Transverse colon (tissue), 4 donors: ENCODE data around the gene THAP9. TPM values are rescaled to one million over a fixed set of nuclear protein-coding genes. Genes with fewer than 3 reads are reported as not detected.
A peak's percentile ranks its signal among the peaks of the same experiment; 100 is the strongest.

Experiments used
- DNase-seq: peaks from one replicate; pipeline ENCODE4 v3.0.0-alpha.2; 2019
- H3K27ac ChIP-seq, 4 donors: fragments of 200-600 bp; sonication (generic); 2 replicates each; pipeline ENCODE4 v1.5.1; 2016 to 2018; ENCODE audit warnings: inconsistent platforms in 4 of 4
- H3K27me3 ChIP-seq: fragments of 200-600 bp; sonication (generic); 2 replicates; pipeline ENCODE4 v1.5.1; 2017; ENCODE audit warnings: inconsistent platforms
- H3K36me3 ChIP-seq, 4 donors: fragments of 200-600 bp; sonication (generic); 2 replicates each; pipeline ENCODE4 v1.5.1; 2017 to 2019; ENCODE audit warnings: inconsistent platforms in 4 of 4
- H3K4me1 ChIP-seq, 4 donors: fragments of 200-600 bp; sonication (generic); 2 replicates each; pipeline ENCODE4 v1.5.1; 2017 to 2020; ENCODE audit warnings: inconsistent platforms in 4 of 4
- H3K4me3 ChIP-seq, 4 donors: fragments of 200-600 bp; sonication (generic); 1 replicate in 1 of 4; 2 replicates in 3 of 4; pipeline versions ENCODE4 v1.5.1 to v1.6.1; 2017 to 2019; ENCODE audit warnings: inconsistent platforms in 4 of 4
- H3K9me3 ChIP-seq, 2 donors: fragments of 200-600 bp; sonication (generic); 2 replicates each; pipeline ENCODE4 v1.5.1; 2017 to 2019; ENCODE audit warnings: inconsistent platforms in 2 of 2
- CTCF ChIP-seq, 5 experiments: fragments of 200-600 bp in 3 of 5; fragments of 450-650 bp in 2 of 5; sonication (generic) in 3 of 5; IDR thresholded peaks; 1 replicate in 2 of 5; 2 replicates in 3 of 5; pipeline ENCODE4 v1.5.1; 2016 to 2017; ENCODE audit warnings: antibody characterized with exemption in 5 of 5, inconsistent platforms in 3 of 5, mild to moderate bottlenecking in 2 of 5, moderate library complexity in 1 of 5
- EP300 ChIP-seq: sonication (generic); formaldehyde crosslinking; IDR thresholded peaks from one replicate; pipeline ENCODE4 v1.6.1; 2017; ENCODE audit warnings: antibody characterized with exemption, low read depth
- POLR2A ChIP-seq: fragments of 450-650 bp; IDR thresholded peaks from one replicate; pipeline ENCODE4 v1.6.1; 2016; ENCODE audit warnings: antibody characterized with exemption, mild to moderate bottlenecking, moderate library complexity
- POLR2AphosphoS5 ChIP-seq, 3 donors: sonication (generic); formaldehyde crosslinking; IDR thresholded peaks; one replicate each; pipeline ENCODE4 v1.6.1; 2016; ENCODE audit warnings: antibody characterized with exemption in 3 of 3
- WGBS, 2 donors: methylation state at CpG; one replicate each; pipeline ENCODE4 v1.1.5; 2018; ENCODE audit warnings: low coverage in 1 of 2; 5-methylcytosine and 5-hydroxymethylcytosine counted together
- in situ Hi-C, 4 donors: fragments of 200-750 bp; cut with MboI; loops; one replicate each; pipeline versions ENCODE4 v1.15.0 to v1.15.1; 2017; ENCODE audit warnings: low sequenced_read_pairs in 3 of 4, low pct_ligation_motif_present in 1 of 4, low pct_unique_long_range_greater_than_20kb in 1 of 4
- intact Hi-C: fragments of 100-400 bp; cut with DNase I; formaldehyde crosslinking; loops from one replicate; pipeline ENCODE4 v1.15.1; 2023; ENCODE audit warnings: low total_unique reads
- total RNA-seq, 4 donors: library from RNA; depleted of rRNA; stranded (reverse); fragments of >200 nt; gene quantifications; one replicate each; pipeline ENCODE4 v1.1.0, GENCODE V29; 2016

THAP9 gene
- total RNA-seq, 4 donors from 2014 or later: 3.7 to 7.3 (median 5.6) TPM

GRCh38 chr4:82885410-82885809 is 15.1 kb upstream of the THAP9 start:
- Histone ChIP-seq H3K27ac (peak overlapping the region in 1 of 4 donors; percentile 7), H3K4me1 (peaks cover 15 to 53% (median 42%) of the 10 kb centered on the region in 4 donors), H3K27me3 (no peaks in the 10 kb centered on the region), H3K36me3 (peaks cover 0 to 2% (median 0%) of the 10 kb centered on the region in 4 donors), H3K9me3 (no peaks in the 10 kb centered on the region), H3K4me3 (no peak overlapping the region)
- TF ChIP-seq POLR2A (no peak), CTCF (IDR thresholded peaks at IDR 0.05) (no peak), POLR2AphosphoS5 (IDR thresholded peaks at IDR 0.05) (no peak), EP300 (no peak)
- intact Hi-C loops: loop anchor here (10.0 kb wide), 1 partner anchor 511 kb away; the partner anchor contains the start of gene HNRNPD
- no peak for DNase-seq
- in situ Hi-C loops: loop anchor here in 2 of 4 donors (25.0 kb wide), 1 partner anchor 402 kb away; the partner anchor contains the start of gene COQ2 (in 2 of the 2)

GRCh38 chr4:82886147-82886942 is 14.2 kb upstream of the THAP9 start:
- intact Hi-C loops (loop anchor here (10.0 kb wide), 1 partner anchor 512 kb away; the partner anchor contains the start of gene HNRNPD), in situ Hi-C loops (loop anchor here in 2 of 4 donors (25.0 kb wide), 1 partner anchor 401 kb away; the partner anchor contains the start of gene COQ2 (in 2 of the 2))
- no peak for DNase-seq
- Histone ChIP-seq H3K4me3 (no peak overlapping the region), H3K4me1 (peaks cover 15 to 53% (median 42%) of the 10 kb centered on the region in 4 donors), H3K27ac (peak overlapping the region in 2 of 4 donors; percentile 1 to 7), H3K36me3 (no peaks in the 10 kb centered on the region), H3K9me3 (no peaks in the 10 kb centered on the region), H3K27me3 (no peaks in the 10 kb centered on the region)
- 49 to 52% methylated on average over 5 of the region's 5 CpGs for WGBS, 2 donors
- TF ChIP-seq CTCF (IDR thresholded peaks at IDR 0.05): no peak

GRCh38 chr4:82889287-82889686 is 11.2 kb upstream of the THAP9 start:
- Histone ChIP-seq H3K4me3 (peak overlapping the region in 3 of 4 donors; percentile 71 to 76 (median 75)), H3K27me3 (no peaks in the 10 kb centered on the region), H3K9me3 (no peaks in the 10 kb centered on the region), H3K4me1 (peaks cover 15 to 55% (median 45%) of the 10 kb centered on the region in 4 donors), H3K36me3 (peaks cover 0 to 15% (median 0%) of the 10 kb centered on the region in 4 donors), H3K27ac (peak overlapping the region in 3 of 4 donors; percentile 96 to 98 (median 97))
- TF ChIP-seq EP300 (no peak), POLR2A (no peak), POLR2AphosphoS5 (IDR thresholded peaks at IDR 0.05) (no peak), CTCF (IDR thresholded peaks at IDR 0.05) (no peak)
- DNase-seq: no peak
- intact Hi-C loops: loop anchor here (10.0 kb wide), 1 partner anchor 514 kb away; the partner anchor contains the start of gene HNRNPD
- 82 to 85% methylated on average over 6 of the region's 6 CpGs for WGBS, 2 donors
- in situ Hi-C loops: loop anchor here in 2 of 4 donors (25.0 kb wide), 1 partner anchor 398 kb away; the partner anchor contains the start of gene COQ2 (in 2 of the 2)

- H3K4me3 ChIP-seq: peak overlapping the region; percentile 63 to 76 (median 73)
- H3K36me3 ChIP-seq: peaks cover 0 to 27% (median 3%) of the 10 kb centered on the region in 4 donors
- peaks cover 15 to 42% (median 38%) of the 10 kb centered on the region in 4 donors for H3K4me1 ChIP-seq
- in situ Hi-C loops: loop anchor here in 3 of 4 donors (10.0 to 25.0 kb wide), 3 partner anchors 124 to 397 kb away; partner anchors contain the start of genes COQ2 (in 2 of the 3), COPS4 (in 1 of the 3) and LIN54 (in 1 of the 3)
- peak overlapping the region; percentile 96 to 98 (median 97) for H3K27ac ChIP-seq
- no peak for TF ChIP-seq POLR2A
- TF ChIP-seq POLR2AphosphoS5 (IDR thresholded peaks at IDR 0.05): no peak
- TF ChIP-seq CTCF (IDR thresholded peaks at IDR 0.05): no peak
- no peak for TF ChIP-seq EP300
- no peaks in the 10 kb centered on the region for H3K27me3 ChIP-seq
- H3K9me3 ChIP-seq: no peaks in the 10 kb centered on the region
- intact Hi-C loops: loop anchor here (10.0 kb wide), 1 partner anchor 144 kb away; the partner anchor contains the start of gene COPS4
- 0 to 3% methylated on average over 5 to 12 of the region's 16 CpGs for WGBS, 2 donors
- no peak for DNase-seq
Measured at GRCh38 chr4:82890528-82890900, 10.0 kb upstream of the THAP9 start.
